ENCODE measurements around the gene MOV10.
A peak's percentile ranks its signal among the peaks of the same experiment; 100 is the strongest.

The MOV10 gene

GRCh38 chr1:112686835-112687234 lies 12.4 kb downstream of the MOV10 start:
- no peak overlapping the region for H3K4me3 ChIP-seq (ENCODE audit: low read depth, low read length)
- no peak for DNase-seq (ENCODE audit: low read depth)
- TF ChIP-seq CTCF (conservative IDR thresholded peaks at IDR 0.05; ENCODE audit: low read depth, low read length), result no peak

GRCh38 chr1:112687361-112687760 lies 12.9 kb downstream of the MOV10 start:
- TF ChIP-seq CTCF (conservative IDR thresholded peaks at IDR 0.05; ENCODE audit: low read depth, low read length), result no peak
- DNase-seq (ENCODE audit: low read depth), result no peak

GRCh38 chr1:112687785-112688496 lies 13.5 kb downstream of the MOV10 start:
- no peak for TF ChIP-seq CTCF (conservative IDR thresholded peaks at IDR 0.05; ENCODE audit: low read depth, low read length)
- DNase-seq (ENCODE audit: low read depth), result no peak
- no peak overlapping the region for H3K4me3 ChIP-seq (ENCODE audit: low read depth, low read length)

More at GRCh38 chr1:112687361-112687760, 12.9 kb downstream of the MOV10 start:
- H3K4me3 ChIP-seq (ENCODE audit: low read depth, low read length), result no peak overlapping the region

GRCh38 chr1:112688781-112689193 lies 14.3 kb downstream of the MOV10 start:
- TF ChIP-seq CTCF (conservative IDR thresholded peaks at IDR 0.05; ENCODE audit: low read depth, low read length), result no peak
- H3K4me3 ChIP-seq (ENCODE audit: low read depth, low read length), result no peak overlapping the region

GRCh38 chr1:112689196-112689841 lies 14.9 kb downstream of the MOV10 start:
- H3K4me3 ChIP-seq (ENCODE audit: low read depth, low read length), result no peak overlapping the region
- TF ChIP-seq CTCF (conservative IDR thresholded peaks at IDR 0.05; ENCODE audit: low read depth, low read length), result no peak
- DNase-seq (ENCODE audit: low read depth), result no peak

More at GRCh38 chr1:112688781-112689193, 14.3 kb downstream of the MOV10 start:
- DNase-seq (ENCODE audit: low read depth), result peak; percentile 67

GRCh38 chr1:112689842-112690237 lies 15.4 kb downstream of the MOV10 start:
- H3K4me3 ChIP-seq (ENCODE audit: low read depth, low read length), result no peak overlapping the region
- TF ChIP-seq CTCF (conservative IDR thresholded peaks at IDR 0.05; ENCODE audit: low read depth, low read length), result no peak
- DNase-seq (ENCODE audit: low read depth), result no peak

All from choroid plexus epithelial cell (primary cell).